Prostate gland (tissue), 2 donors: ENCODE data around the gene PSG2. TPM values are rescaled to one million over a fixed set of nuclear protein-coding genes. Genes with fewer than 3 reads are reported as not detected.
"Not testable (repeated sequence)": the region's sequence is repeated elsewhere in the genome, so short reads cannot be mapped to it uniquely, and the experiment has no call there.

ENCODE experiments used
- DNase-seq: peaks from one replicate; pipeline ENCODE4 v3.0.0-alpha.2; 2019; ENCODE audit warnings: low spot score
- H3K27ac ChIP-seq, 2 donors: fragments of 200-600 bp; sonication (generic); 2 replicates each; pipeline ENCODE4 v1.5.1; 2017 to 2019
- H3K27me3 ChIP-seq: fragments of 200-600 bp; sonication (generic); replicated peaks from 2 replicates; pipeline ENCODE4 v1.5.1; 2019; ENCODE audit not compliant: insufficient read depth
- H3K36me3 ChIP-seq, 2 donors: fragments of 200-600 bp; sonication (generic); 1 replicate in 1 of 2; 2 replicates in 1 of 2; pipeline versions ENCODE4 v1.5.1 to v1.8.1; 2017 to 2019
- H3K4me1 ChIP-seq: fragments of 200-600 bp; sonication (generic); replicated peaks from 2 replicates; pipeline ENCODE4 v1.5.1; 2019
- H3K4me3 ChIP-seq, 2 donors: fragments of 200-600 bp; sonication (generic); 2 replicates each; pipeline ENCODE4 v1.5.1; 2017 to 2019
- H3K9me3 ChIP-seq: fragments of 200-600 bp; sonication (generic); 2 replicates; pipeline ENCODE4 v1.5.1; 2017
- CTCF ChIP-seq, 4 experiments: fragments of 200-600 bp in 2 of 4; fragments of 450-650 bp in 2 of 4; sonication (generic) in 2 of 4; IDR thresholded peaks; 1 replicate in 3 of 4; 2 replicates in 1 of 4; pipeline ENCODE4 v1.5.1; 2016 to 2019; ENCODE audit warnings: antibody characterized with exemption in 4 of 4, mild to moderate bottlenecking in 2 of 4, moderate library complexity in 2 of 4
- POLR2A ChIP-seq: fragments of 450-650 bp; IDR thresholded peaks from one replicate; pipeline ENCODE4 v1.6.1; 2016; ENCODE audit warnings: antibody characterized with exemption, mild to moderate bottlenecking
- POLR2AphosphoS5 ChIP-seq: sonication (generic); formaldehyde crosslinking; IDR thresholded peaks from one replicate; pipeline ENCODE4 v1.6.1; 2017; ENCODE audit warnings: antibody characterized with exemption
- WGBS: methylation state at CpG from one replicate; pipeline ENCODE4 v1.1.5; 2018; 5-methylcytosine and 5-hydroxymethylcytosine counted together
- intact Hi-C: fragments of 100-400 bp; cut with DNase I; formaldehyde crosslinking; loops from one replicate; pipeline ENCODE4 v1.14.2; 2022
- total RNA-seq, 2 donors: library from RNA; depleted of rRNA; stranded (reverse); fragments of >200 nt; gene quantifications; one replicate each; pipeline ENCODE4 v1.1.0, GENCODE V29; 2016

Gene PSG2
- total RNA-seq, 2 donors from 2014 or later: not detected

GRCh38 chr19:43115548-43115947 is 33.0 kb upstream of the PSG2 start:
- H3K4me3 ChIP-seq, DNase-seq, H3K27ac ChIP-seq, H3K4me1 ChIP-seq, intact Hi-C loops, H3K9me3 ChIP-seq, H3K36me3 ChIP-seq, H3K27me3 ChIP-seq: not testable (repeated sequence)
- whole genome bisulfite sequencing: 25% methylated on average over 1 of the region's 1 CpG

- intact Hi-C loops, H3K27ac ChIP-seq, H3K9me3 ChIP-seq, H3K27me3 ChIP-seq, DNase-seq, H3K4me3 ChIP-seq, H3K36me3 ChIP-seq, H3K4me1 ChIP-seq: not testable (repeated sequence)
These were observed 32.6 kb upstream of the PSG2 start for GRCh38 chr19:43115064-43115463.

- intact Hi-C loops, H3K9me3 ChIP-seq, H3K27ac ChIP-seq, H3K4me3 ChIP-seq, DNase-seq, H3K4me1 ChIP-seq, H3K36me3 ChIP-seq, H3K27me3 ChIP-seq: not testable (repeated sequence)
- WGBS: 88% methylated on average over 2 of the region's 2 CpGs
These were observed 32.1 kb upstream of the PSG2 start for GRCh38 chr19:43114626-43115025.

GRCh38 chr19:43107401-43107800 is 24.9 kb upstream of the PSG2 start:
- WGBS: 85% methylated on average over 1 of the region's 1 CpG

DNA sequence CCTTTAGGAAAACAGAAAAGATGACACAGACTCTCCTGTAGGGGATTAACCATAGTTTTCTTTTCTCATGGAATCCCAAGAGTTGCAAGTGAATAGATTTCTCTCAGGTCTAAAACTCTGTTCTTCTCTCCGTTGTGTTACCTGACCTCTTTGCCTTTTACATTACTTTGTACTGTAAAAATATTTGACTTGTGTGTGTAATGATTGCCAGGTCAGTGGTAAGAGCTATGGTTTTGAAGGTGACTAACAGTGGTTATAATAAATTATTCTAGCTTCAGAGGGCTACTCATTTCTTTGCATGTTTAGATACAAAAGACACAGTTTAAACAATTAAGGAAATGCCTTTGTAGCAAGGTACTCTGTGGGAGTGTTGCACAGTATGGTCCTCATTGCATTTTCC is 23.0 kb upstream of the PSG2 start:
- Histone ChIP-seq H3K4me3 (no peak overlapping the region), H3K27ac (no peak overlapping the region), H3K36me3 (no peaks in the 10 kb centered on the region), H3K4me1 (no peaks in the 10 kb centered on the region), H3K27me3 (no peaks in the 10 kb centered on the region), H3K9me3 (no peaks in the 10 kb centered on the region)
- TF ChIP-seq POLR2A (no peak), CTCF (IDR thresholded peaks at IDR 0.05) (no peak)
- DNase-seq: no peak
- intact Hi-C loops: no loop called here
- WGBS: 56% methylated on average over 1 of the region's 1 CpG

More at GRCh38 chr19:43107401-43107800, 24.9 kb upstream of the PSG2 start:
- H3K9me3 ChIP-seq, H3K4me1 ChIP-seq, DNase-seq, H3K4me3 ChIP-seq, H3K27me3 ChIP-seq, H3K36me3 ChIP-seq, intact Hi-C loops, H3K27ac ChIP-seq: not testable (repeated sequence)

- H3K9me3 ChIP-seq, H3K36me3 ChIP-seq, H3K27me3 ChIP-seq, H3K4me3 ChIP-seq, H3K27ac ChIP-seq, intact Hi-C loops, H3K4me1 ChIP-seq: not testable (repeated sequence)
- peak in 1 of 4 experiments; percentile 55 for TF ChIP-seq CTCF (IDR thresholded peaks at IDR 0.05)
- DNase-seq: peak; percentile 8
- 55% methylated on average over 2 of the region's 2 CpGs for WGBS
These were observed 21.8 kb upstream of the PSG2 start for GRCh38 chr19:43104215-43104850.

GRCh38 chr19:43101950-43102349 is 19.4 kb upstream of the PSG2 start:
- TF ChIP-seq CTCF (IDR thresholded peaks at IDR 0.05): no peak
- no peak for TF ChIP-seq POLR2AphosphoS5
- TF ChIP-seq POLR2A: no peak
- Histone ChIP-seq H3K36me3 (no peaks in the 10 kb centered on the region), H3K4me3 (no peak overlapping the region), H3K9me3 (no peaks in the 10 kb centered on the region), H3K4me1 (no peaks in the 10 kb centered on the region), H3K27ac (no peak overlapping the region), H3K27me3 (no peaks in the 10 kb centered on the region)
- WGBS: 77% methylated on average over 2 of the region's 2 CpGs
- no peak for DNase-seq
- intact Hi-C loops: no loop called here

DNA sequence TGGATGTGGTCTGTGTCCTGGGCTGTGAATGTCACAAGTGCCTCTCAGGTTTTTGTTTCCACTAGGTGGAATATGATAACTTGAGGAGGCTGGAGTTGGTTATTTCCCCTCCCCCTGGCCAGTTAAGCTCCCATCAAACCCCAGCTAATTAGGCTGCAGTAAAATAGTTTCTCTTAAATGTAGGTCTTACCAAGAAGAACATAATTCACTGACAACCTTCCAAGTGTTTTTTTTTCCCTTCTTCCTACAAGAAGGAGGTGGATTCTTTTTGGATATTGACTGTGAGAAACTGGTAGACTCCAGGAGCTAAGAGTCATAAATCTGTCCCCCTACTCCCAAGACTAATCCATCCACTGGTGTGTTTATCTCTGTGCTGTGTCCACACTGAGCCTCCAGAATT is 15.9 kb upstream of the PSG2 start:
- not testable (repeated sequence) for H3K27me3 ChIP-seq, H3K4me1 ChIP-seq, H3K4me3 ChIP-seq, DNase-seq, H3K9me3 ChIP-seq, H3K36me3 ChIP-seq, H3K27ac ChIP-seq
- intact Hi-C loops: loop anchor here (10.0 kb wide), 1 partner anchor 304 kb away; no protein-coding TSS in a partner anchor
